SU-DHL-6 (cell line): ENCODE measurements around the gene GCM1.

ENCODE experiments used
- H2AFZ ChIP-seq: fragments of 200-600 bp; sonication (generic); 2 replicates; pipeline ENCODE4 v1.6.1; 2014; ENCODE audit warnings: low read depth, mild to moderate bottlenecking, moderate library complexity, mixed read lengths, antibody characterized with exemption, low read length; ENCODE audit not compliant: severe bottlenecking
- H3F3A ChIP-seq: fragments of 200-600 bp; shearing (Covaris generic); 2 replicates; pipeline ENCODE4 v1.6.0; 2016; ENCODE audit warnings: antibody characterized with exemption, mild to moderate bottlenecking; ENCODE audit not compliant: insufficient read depth
- H3K27ac ChIP-seq: fragments of 200-600 bp; sonication (generic); 2 replicates; pipeline ENCODE4 v1.5.1; 2016; ENCODE audit warnings: low read depth, mild to moderate bottlenecking, low read length, moderate library complexity, mixed read lengths
- H3K27me3 ChIP-seq: fragments of 200-600 bp; sonication (generic), shearing (Covaris generic); 2 replicates; pipeline ENCODE4 v1.6.0; 2014; ENCODE audit warnings: mild to moderate bottlenecking, low read length
- H3K36me3 ChIP-seq: fragments of 200-600 bp; sonication (generic); 2 replicates; pipeline ENCODE4 v1.6.1; 2014; ENCODE audit warnings: mild to moderate bottlenecking, low read length, mixed read lengths
- H3K4me2 ChIP-seq: fragments of 300-600, 200-600 bp; shearing (Covaris generic), sonication (generic); 2 replicates; pipeline ENCODE4 v1.6.0; 2014; ENCODE audit warnings: low read length, low read depth, mild to moderate bottlenecking; ENCODE audit not compliant: poor library complexity, severe bottlenecking
- H3K4me3 ChIP-seq: fragments of 200-600 bp; sonication (generic); 2 replicates; pipeline ENCODE4 v1.5.1; 2014; ENCODE audit warnings: antibody characterized with exemption, low read length, mild to moderate bottlenecking, mixed read lengths; ENCODE audit not compliant: insufficient read depth, poor library complexity, severe bottlenecking
- H3K79me2 ChIP-seq: fragments of 200-600 bp; sonication (generic); 2 replicates; pipeline ENCODE4 v1.6.1; 2014; ENCODE audit warnings: mild to moderate bottlenecking, low read length, moderate library complexity; ENCODE audit not compliant: insufficient read depth
- H3K9ac ChIP-seq: fragments of 200-600 bp; sonication (generic); 2 replicates; pipeline ENCODE4 v1.7.0; 2014; ENCODE audit warnings: mild to moderate bottlenecking, low read length
- H3K9me2 ChIP-seq: fragments of 200-600 bp; sonication (generic); replicated peaks from 2 replicates; pipeline ENCODE4 v1.6.1; 2014; ENCODE audit warnings: low read length; ENCODE audit not compliant: insufficient read depth
- H3K9me3 ChIP-seq: fragments of 200-600 bp; sonication (generic); 2 replicates; pipeline ENCODE4 v1.6.1; 2014; ENCODE audit warnings: low read length, mixed read lengths; ENCODE audit not compliant: insufficient read depth
- H4K20me1 ChIP-seq: fragments of 200-600 bp; sonication (generic); 2 replicates; pipeline ENCODE4 v1.6.1; 2014; ENCODE audit warnings: low read depth, mild to moderate bottlenecking, antibody characterized with exemption, low read length, moderate library complexity, mixed read lengths
- CTCF ChIP-seq: fragments of 200-600 bp; sonication (generic); IDR thresholded peaks from one replicate; pipeline ENCODE4 v1.5.1; 2017; ENCODE audit warnings: antibody characterized with exemption, mild to moderate bottlenecking, low read length, moderate library complexity; ENCODE audit not compliant: insufficient read depth, poor library complexity, severe bottlenecking
- EZH2phosphoT487 ChIP-seq: fragments of 200-600 bp; sonication (generic), shearing (Covaris generic); conservative IDR thresholded peaks from 2 replicates; pipeline ENCODE4 v1.6.1; 2018; ENCODE audit warnings: mild to moderate bottlenecking, antibody characterized with exemption, low read length, moderate library complexity, mixed read lengths

GCM1 gene

DNA sequence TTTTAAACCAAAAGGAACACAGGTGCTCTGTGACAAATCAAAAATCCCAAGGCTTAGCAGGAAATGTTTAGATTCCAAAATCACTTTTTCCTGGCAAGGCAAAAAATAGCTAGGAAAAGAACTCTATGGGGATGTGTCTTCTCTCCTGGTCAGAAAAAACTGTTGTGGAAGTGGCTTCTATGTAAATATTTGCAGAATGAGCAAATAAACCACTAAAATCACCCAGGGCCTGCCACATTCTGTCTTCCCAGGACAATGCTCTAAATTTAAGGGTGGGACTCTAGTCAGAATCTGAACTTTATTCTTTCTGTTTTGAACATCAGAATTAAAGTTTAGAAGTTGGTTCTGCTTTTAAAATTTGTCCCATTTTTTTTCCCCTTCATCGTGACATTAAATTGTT is 29.3 kb downstream of the GCM1 start:
- Histone ChIP-seq H3K9ac (no peak overlapping the region), H3K36me3 (no peaks in the 10 kb centered on the region), H4K20me1 (no peaks in the 10 kb centered on the region), H3K9me2 (no peaks in the 10 kb centered on the region), H3K79me2 (no peaks in the 10 kb centered on the region), H3K4me3 (no peak overlapping the region), H3K27me3 (no peaks in the 10 kb centered on the region), H3K4me2 (no peak overlapping the region), H2AFZ (no peak overlapping the region), H3K27ac (no peak overlapping the region), H3F3A (no peaks in the 10 kb centered on the region), H3K9me3 (no peaks in the 10 kb centered on the region)
- no peak for TF ChIP-seq EZH2phosphoT487
- no peak for TF ChIP-seq CTCF

GRCh38 chr6:53115741-53116140 is 32.9 kb downstream of the GCM1 start:
- Histone ChIP-seq H3K79me2 (no peaks in the 10 kb centered on the region), H3K4me2 (no peak overlapping the region), H3K27ac (no peak overlapping the region), H3K9me2 (no peaks in the 10 kb centered on the region), H3K4me3 (no peak overlapping the region), H3K9me3 (no peaks in the 10 kb centered on the region), H3K36me3 (no peaks in the 10 kb centered on the region), H3F3A (no peaks in the 10 kb centered on the region), H4K20me1 (no peaks in the 10 kb centered on the region), H3K27me3 (no peaks in the 10 kb centered on the region), H2AFZ (no peak overlapping the region), H3K9ac (no peak overlapping the region)
- TF ChIP-seq CTCF (no peak), EZH2phosphoT487 (no peak)

DNA sequence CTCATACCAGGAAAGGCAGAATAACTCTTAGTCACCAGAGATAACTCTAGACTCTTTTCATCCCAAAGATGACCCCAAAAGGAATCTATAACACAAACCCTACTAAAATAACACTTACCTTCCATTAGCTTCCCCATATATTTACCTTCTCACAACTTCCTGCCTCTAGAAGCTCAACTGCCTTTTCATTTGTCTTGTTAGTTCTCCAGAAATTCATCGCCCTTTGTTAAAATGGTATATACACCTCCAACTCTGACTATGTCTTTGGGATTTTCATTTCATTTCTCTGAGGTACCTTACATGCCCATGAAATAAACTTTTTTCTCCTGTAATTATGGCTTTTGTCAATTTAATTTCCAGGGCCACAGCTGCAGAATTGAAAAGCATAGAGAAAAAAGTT is 33.5 kb downstream of the GCM1 start:
- Histone ChIP-seq H3K9me3 (no peaks in the 10 kb centered on the region), H4K20me1 (no peaks in the 10 kb centered on the region), H2AFZ (no peak overlapping the region), H3K9me2 (no peaks in the 10 kb centered on the region), H3F3A (no peaks in the 10 kb centered on the region), H3K4me2 (no peak overlapping the region), H3K9ac (no peak overlapping the region), H3K27me3 (no peaks in the 10 kb centered on the region), H3K79me2 (no peaks in the 10 kb centered on the region), H3K36me3 (no peaks in the 10 kb centered on the region), H3K27ac (no peak overlapping the region), H3K4me3 (no peak overlapping the region)
- TF ChIP-seq EZH2phosphoT487 (no peak), CTCF (no peak)

DNA sequence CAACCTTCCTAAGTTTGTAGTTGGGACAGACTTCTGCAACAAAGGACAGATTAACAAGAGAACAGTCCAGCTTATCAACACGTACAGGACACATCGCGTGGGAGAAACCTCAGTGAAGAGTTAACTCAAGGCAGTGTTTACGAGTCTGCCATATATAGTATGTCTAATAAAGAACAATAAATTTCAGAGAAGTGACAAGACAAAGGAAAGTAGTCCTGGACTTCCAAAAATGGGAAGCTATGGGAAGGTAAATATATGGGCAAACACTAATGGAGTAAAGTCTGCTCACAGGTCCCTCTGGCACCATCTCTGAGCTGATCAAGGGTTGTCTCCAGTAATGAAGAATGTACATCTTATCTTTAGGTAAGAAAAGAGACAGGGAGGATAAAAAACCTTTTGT is 34.9 kb downstream of the GCM1 start:
- H3K9me3 ChIP-seq, result no peaks in the 10 kb centered on the region
- no peak overlapping the region for H3K4me3 ChIP-seq
- H3K36me3 ChIP-seq, result no peaks in the 10 kb centered on the region
- H3K27ac ChIP-seq, result no peak overlapping the region
- no peaks in the 10 kb centered on the region for H3K9me2 ChIP-seq
- H3K4me2 ChIP-seq, result no peak overlapping the region
- TF ChIP-seq CTCF (no peak), EZH2phosphoT487 (no peak)
- no peaks in the 10 kb centered on the region for H3K79me2 ChIP-seq
- H3F3A ChIP-seq, result no peaks in the 10 kb centered on the region
- H3K9ac ChIP-seq, result no peak overlapping the region
- no peaks in the 10 kb centered on the region for H3K27me3 ChIP-seq
- no peak overlapping the region for H2AFZ ChIP-seq
- H4K20me1 ChIP-seq, result no peaks in the 10 kb centered on the region
